ENCODE measurements around the gene ILDR2. TPM values are rescaled to one million over a fixed set of nuclear protein-coding genes. Genes with fewer than 3 reads are reported as not detected.

ILDR2 gene
- total RNA-seq, 1 donor = 0.43 TPM

DNA sequence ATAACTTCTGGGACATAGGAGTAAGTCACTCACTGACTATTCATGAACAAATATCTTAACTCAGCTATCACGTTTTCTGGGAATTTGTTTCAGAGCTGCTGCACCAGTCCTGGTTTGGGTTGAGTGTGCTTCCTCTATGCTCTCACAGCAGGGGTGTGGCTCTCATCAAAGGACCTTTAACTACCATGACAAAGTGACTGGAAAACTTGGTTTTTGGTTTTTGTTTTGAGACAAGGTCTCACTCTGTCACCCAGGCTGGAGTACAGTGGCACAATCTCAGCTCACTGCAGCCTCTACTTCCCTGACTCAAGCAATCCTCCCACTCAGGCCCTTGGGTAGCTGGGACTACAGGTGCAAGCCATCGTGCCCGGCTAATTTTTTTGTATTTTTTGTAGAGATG lies 4.1 kb downstream of the ILDR2 start:
- TF ChIP-seq CTCF (IDR thresholded peaks at IDR 0.05; ENCODE audit: insufficient read depth, low read depth, low read length) = no peak
- no peak for DNase-seq (ENCODE audit: low read depth)
- no peak overlapping the region for H3K4me3 ChIP-seq (ENCODE audit: low read depth, low read length)

DNA sequence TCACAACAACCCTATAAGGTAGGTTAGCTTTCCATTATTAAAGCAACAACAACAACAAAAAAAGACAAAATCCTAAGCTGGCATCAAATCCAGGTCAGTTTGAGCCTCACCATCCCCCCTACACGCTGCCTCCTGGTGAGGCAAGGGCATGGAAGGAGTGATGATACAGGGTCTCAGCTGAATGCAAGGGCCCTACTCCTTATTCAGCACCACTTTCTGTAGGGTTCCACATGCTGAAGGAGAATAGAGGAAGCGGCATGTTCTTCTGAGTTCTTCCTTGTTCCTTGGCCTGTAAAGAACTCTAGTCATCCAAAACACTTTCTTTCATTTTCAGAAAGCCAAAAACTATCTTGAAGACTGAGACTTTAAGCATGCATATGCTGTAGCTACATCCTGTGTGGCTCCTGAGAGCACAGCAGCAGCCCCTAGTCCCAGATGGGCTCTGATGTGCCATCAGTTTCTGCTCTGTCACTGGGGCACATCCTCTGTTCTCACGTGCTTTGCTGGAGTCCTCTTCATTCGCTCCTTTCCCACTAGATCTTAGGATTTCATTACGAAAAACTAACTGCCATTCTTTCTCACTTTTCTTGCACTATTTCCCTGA lies 6.2 kb downstream of the ILDR2 start:
- TF ChIP-seq CTCF (IDR thresholded peaks at IDR 0.05; ENCODE audit: insufficient read depth, low read depth, low read length) = no peak
- DNase-seq (ENCODE audit: low read depth) = no peak
- no peak overlapping the region for H3K4me3 ChIP-seq (ENCODE audit: low read depth, low read length)

GRCh38 chr1:166960858-166961474 lies 14.4 kb downstream of the ILDR2 start:
- H3K4me3 ChIP-seq (ENCODE audit: low read depth, low read length) = no peak overlapping the region
- no peak for TF ChIP-seq CTCF (IDR thresholded peaks at IDR 0.05; ENCODE audit: insufficient read depth, low read depth, low read length)
- DNase-seq (ENCODE audit: low read depth) = no peak

GRCh38 chr1:166956872-166957271 lies 18.5 kb downstream of the ILDR2 start:
- no peak overlapping the region for H3K4me3 ChIP-seq (ENCODE audit: low read depth, low read length)
- no peak for DNase-seq (ENCODE audit: low read depth)
- TF ChIP-seq CTCF (IDR thresholded peaks at IDR 0.05; ENCODE audit: insufficient read depth, low read depth, low read length) = no peak

- H3K4me3 ChIP-seq (ENCODE audit: low read depth, low read length) = no peak overlapping the region
- no peak for TF ChIP-seq CTCF (IDR thresholded peaks at IDR 0.05; ENCODE audit: insufficient read depth, low read depth, low read length)
- no peak for DNase-seq (ENCODE audit: low read depth)
These were observed 19.1 kb downstream of the ILDR2 start for GRCh38 chr1:166956057-166956850.

DNA sequence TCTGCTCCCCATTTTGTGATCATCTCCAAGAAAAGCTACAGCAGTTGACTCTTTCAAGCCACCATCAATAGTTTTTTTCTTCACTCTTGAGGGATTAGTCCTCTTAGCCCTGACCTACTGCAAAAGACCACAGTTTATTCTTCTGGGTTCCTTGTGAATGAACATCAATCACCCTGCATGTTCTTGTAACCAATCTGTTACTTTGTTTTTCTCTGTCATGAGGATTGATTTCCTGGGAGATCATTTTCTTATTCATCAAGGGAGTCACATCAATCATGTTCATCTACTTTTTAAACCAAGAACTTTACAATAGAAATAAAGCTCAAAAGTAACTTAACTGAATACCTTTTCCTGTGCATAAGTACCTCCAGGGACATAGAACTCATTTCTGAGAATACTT lies 21.8 kb downstream of the ILDR2 start:
- TF ChIP-seq CTCF (IDR thresholded peaks at IDR 0.05; ENCODE audit: insufficient read depth, low read depth, low read length) = no peak
- DNase-seq (ENCODE audit: low read depth) = no peak

More for the DNA sequence above, 21.8 kb downstream of the ILDR2 start:
- no peak overlapping the region for H3K4me3 ChIP-seq (ENCODE audit: low read depth, low read length)

Data from fibroblast of villous mesenchyme (primary cell).